ENCODE results near the gene CTNNA3.

CTNNA3 gene

DNA sequence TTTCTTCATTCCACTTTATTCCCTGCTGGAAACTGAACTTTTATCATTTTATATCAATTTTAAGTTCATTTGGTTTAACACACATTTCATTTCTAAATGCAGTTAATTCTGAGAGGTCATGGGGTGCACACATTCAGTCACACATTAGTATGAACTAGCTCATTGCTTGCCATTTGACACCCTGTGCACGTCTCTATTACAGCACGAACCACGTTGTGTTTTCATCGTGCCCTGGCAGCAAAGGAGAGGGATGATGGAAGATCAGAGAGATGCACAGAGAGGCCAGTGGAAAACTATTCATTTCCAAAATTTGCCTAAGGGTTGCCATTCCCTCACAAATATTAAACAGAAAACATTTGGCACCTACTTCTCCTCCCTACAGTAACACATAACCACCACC, 45.4 kb downstream of the CTNNA3 start:
- Histone ChIP-seq H3K9me3 (ENCODE audit: control insufficient read depth, insufficient read depth, low read depth, low read length) (no peaks in the 10 kb centered on the region), H3K4me1 (ENCODE audit: control insufficient read depth, insufficient read depth, low read length) (no peaks in the 10 kb centered on the region), H3K36me3 (ENCODE audit: control insufficient read depth in 2 of 2, insufficient read depth in 1 of 2, low read length in 2 of 2) (no peaks in the 10 kb centered on the region), H3K27ac (ENCODE audit: extremely low read depth, low read depth, low read length) (no peak overlapping the region), H3K4me3 (ENCODE audit: low read depth, low read length) (no peak overlapping the region)
- ChIA-PET CTCF (no interaction called here), POLR2A (no interaction called here)
- TF ChIP-seq, protein P1, sequence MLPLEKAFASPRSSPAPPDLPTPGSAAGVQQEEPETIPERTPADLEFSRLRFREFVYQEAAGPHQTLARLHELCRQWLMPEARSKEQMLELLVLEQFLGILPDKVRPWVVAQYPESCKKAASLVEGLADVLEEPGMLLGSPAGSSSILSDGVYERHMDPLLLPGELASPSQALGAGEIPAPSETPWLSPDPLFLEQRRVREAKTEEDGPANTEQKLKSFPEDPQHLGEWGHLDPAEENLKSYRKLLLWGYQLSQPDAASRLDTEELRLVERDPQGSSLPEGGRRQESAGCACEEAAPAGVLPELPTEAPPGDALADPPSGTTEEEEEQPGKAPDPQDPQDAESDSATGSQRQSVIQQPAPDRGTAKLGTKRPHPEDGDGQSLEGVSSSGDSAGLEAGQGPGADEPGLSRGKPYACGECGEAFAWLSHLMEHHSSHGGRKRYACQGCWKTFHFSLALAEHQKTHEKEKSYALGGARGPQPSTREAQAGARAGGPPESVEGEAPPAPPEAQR (tag by site-specific recombination; IDR thresholded peaks at IDR 0.05) = no peak
- TF ChIP-seq EGR2 (tag by site-specific recombination; IDR thresholded peaks at IDR 0.05; ENCODE audit: low read depth) = peak; percentile 38; the same call in 1 of the 2 replicates

DNA sequence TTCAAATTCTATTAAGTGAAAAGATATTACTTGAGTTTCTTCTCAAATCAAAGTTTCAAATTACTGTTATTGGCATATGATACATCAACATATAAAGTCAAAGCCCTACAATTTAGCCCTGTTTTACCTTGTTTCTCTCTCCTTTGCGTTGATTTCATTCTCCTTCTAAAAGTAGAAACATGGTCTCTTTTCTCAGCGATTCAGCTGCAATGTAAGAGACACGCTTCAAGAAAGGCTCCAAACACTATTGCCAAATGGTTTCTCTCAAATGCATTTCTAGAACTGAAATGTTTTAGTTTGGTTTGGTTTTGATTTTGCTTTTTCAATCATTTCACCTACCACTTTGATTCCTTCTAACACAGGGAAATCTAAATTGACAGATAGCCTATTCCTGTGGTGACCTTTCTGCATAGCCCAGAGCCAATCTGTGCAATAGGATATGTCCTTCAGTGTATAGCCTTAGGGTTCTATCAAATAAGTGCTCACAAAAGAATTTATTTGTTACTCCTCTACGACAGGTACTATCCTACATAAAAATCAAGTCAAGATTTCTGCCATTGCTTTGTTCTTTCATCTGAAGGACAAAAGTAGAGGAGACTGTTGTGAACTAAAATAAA, 47.3 kb downstream of the CTNNA3 start:
- Histone ChIP-seq H3K36me3 (ENCODE audit: control insufficient read depth in 2 of 2, insufficient read depth in 1 of 2, low read length in 2 of 2) (no peaks in the 10 kb centered on the region), H3K27ac (ENCODE audit: extremely low read depth, low read depth, low read length) (no peak overlapping the region), H3K4me3 (ENCODE audit: low read depth, low read length) (no peak overlapping the region), H3K9me3 (ENCODE audit: control insufficient read depth, insufficient read depth, low read depth, low read length) (no peaks in the 10 kb centered on the region), H3K4me1 (ENCODE audit: control insufficient read depth, insufficient read depth, low read length) (no peaks in the 10 kb centered on the region)
- TF ChIP-seq, protein P2, sequence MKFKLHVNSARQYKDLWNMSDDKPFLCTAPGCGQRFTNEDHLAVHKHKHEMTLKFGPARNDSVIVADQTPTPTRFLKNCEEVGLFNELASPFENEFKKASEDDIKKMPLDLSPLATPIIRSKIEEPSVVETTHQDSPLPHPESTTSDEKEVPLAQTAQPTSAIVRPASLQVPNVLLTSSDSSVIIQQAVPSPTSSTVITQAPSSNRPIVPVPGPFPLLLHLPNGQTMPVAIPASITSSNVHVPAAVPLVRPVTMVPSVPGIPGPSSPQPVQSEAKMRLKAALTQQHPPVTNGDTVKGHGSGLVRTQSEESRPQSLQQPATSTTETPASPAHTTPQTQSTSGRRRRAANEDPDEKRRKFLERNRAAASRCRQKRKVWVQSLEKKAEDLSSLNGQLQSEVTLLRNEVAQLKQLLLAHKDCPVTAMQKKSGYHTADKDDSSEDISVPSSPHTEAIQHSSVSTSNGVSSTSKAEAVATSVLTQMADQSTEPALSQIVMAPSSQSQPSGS (tag by site-specific recombination; IDR thresholded peaks at IDR 0.05; ENCODE audit: low read depth) = no peak
- TF ChIP-seq, protein P3, sequence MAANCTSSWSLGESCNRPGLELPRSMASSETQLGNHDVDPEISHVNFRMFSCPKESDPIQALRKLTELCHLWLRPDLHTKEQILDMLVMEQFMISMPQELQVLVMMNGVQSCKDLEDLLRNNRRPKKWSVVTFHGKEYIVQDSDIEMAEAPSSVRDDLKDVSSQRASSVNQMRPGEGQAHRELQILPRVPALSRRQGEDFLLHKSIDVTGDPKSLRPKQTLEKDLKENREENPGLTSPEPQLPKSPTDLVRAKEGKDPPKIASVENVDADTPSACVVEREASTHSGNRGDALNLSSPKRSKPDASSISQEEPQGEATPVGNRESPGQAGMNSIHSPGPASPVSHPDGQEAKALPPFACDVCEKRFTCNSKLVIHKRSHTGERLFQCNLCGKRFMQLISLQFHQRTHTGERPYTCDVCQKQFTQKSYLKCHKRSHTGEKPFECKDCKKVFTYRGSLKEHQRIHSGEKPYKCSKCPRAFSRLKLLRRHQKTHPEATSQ (tag by site-specific recombination; IDR thresholded peaks at IDR 0.05) = no peak
- no peak for TF ChIP-seq ZNF112 (tag by site-specific recombination; IDR thresholded peaks at IDR 0.05)
- TF ChIP-seq HOXA7 (CRISPR knock-in tag; IDR thresholded peaks at IDR 0.05; ENCODE audit: borderline replicate concordance) = no peak
- no peak for TF ChIP-seq SALL2 (tag by site-specific recombination; IDR thresholded peaks at IDR 0.05; ENCODE audit: borderline replicate concordance)
- no peak for TF ChIP-seq ZNF423 (tag by site-specific recombination; IDR thresholded peaks at IDR 0.05)
- TF ChIP-seq, protein P4, sequence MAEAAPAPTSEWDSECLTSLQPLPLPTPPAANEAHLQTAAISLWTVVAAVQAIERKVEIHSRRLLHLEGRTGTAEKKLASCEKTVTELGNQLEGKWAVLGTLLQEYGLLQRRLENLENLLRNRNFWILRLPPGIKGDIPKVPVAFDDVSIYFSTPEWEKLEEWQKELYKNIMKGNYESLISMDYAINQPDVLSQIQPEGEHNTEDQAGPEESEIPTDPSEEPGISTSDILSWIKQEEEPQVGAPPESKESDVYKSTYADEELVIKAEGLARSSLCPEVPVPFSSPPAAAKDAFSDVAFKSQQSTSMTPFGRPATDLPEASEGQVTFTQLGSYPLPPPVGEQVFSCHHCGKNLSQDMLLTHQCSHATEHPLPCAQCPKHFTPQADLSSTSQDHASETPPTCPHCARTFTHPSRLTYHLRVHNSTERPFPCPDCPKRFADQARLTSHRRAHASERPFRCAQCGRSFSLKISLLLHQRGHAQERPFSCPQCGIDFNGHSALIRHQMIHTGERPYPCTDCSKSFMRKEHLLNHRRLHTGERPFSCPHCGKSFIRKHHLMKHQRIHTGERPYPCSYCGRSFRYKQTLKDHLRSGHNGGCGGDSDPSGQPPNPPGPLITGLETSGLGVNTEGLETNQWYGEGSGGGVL (tag by site-specific recombination; IDR thresholded peaks at IDR 0.05) = no peak
- TF ChIP-seq ZFP3 (tag by site-specific recombination; IDR thresholded peaks at IDR 0.05; ENCODE audit: low read depth) = no peak
- no peak for TF ChIP-seq SP2 (tag by site-specific recombination; IDR thresholded peaks at IDR 0.05)
- no peak for TF ChIP-seq ZNF529 (tag by site-specific recombination; IDR thresholded peaks at IDR 0.05; ENCODE audit: insufficient replicate concordance)
- ChIA-PET POLR2A (no interaction called here), CTCF (no interaction called here)

DNA sequence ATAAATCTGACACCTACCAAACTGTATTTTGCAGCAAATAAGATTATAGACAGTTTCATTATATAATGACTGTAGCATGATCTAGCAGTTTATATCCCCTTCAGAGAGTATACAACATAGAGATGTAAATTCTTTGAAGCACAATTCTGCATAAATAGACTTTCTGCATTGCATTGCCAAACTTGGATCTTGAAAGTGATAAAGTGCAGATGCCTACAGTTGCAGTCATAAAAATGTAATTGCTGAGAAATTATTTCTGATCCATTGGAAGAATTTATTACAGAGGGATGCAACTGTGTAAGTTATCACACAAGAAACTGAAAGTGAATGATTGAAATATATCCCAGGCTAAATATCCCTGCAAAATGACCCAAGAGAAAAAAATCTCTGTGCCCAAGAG, 65.1 kb downstream of the CTNNA3 start:
- no peak overlapping the region for H3K4me3 ChIP-seq (ENCODE audit: low read depth, low read length)
- no peaks in the 10 kb centered on the region for H3K36me3 ChIP-seq (ENCODE audit: control insufficient read depth in 2 of 2, insufficient read depth in 1 of 2, low read length in 2 of 2)
- H3K4me1 ChIP-seq (ENCODE audit: control insufficient read depth, insufficient read depth, low read length) = no peaks in the 10 kb centered on the region
- H3K27ac ChIP-seq (ENCODE audit: extremely low read depth, low read depth, low read length) = no peak overlapping the region
- ChIA-PET CTCF (interaction anchor here (0.9 kb wide), 1 partner anchor 158 kb away, joined by 3 read pairs; no protein-coding TSS in a partner anchor), POLR2A (no interaction called here)
- H3K9me3 ChIP-seq (ENCODE audit: control insufficient read depth, insufficient read depth, low read depth, low read length) = no peaks in the 10 kb centered on the region
- TF ChIP-seq, protein P5, sequence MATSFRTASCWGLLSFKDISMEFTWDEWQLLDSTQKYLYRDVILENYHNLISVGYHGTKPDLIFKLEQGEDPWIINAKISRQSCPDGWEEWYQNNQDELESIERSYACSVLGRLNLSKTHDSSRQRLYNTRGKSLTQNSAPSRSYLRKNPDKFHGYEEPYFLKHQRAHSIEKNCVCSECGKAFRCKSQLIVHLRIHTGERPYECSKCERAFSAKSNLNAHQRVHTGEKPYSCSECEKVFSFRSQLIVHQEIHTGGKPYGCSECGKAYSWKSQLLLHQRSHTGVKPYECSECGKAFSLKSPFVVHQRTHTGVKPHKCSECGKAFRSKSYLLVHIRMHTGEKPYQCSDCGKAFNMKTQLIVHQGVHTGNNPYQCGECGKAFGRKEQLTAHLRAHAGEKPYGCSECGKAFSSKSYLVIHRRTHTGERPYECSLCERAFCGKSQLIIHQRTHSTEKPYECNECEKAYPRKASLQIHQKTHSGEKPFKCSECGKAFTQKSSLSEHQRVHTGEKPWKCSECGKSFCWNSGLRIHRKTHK (tag by site-specific recombination; IDR thresholded peaks at IDR 0.05) = no peak
- no peak for TF ChIP-seq ZNF302 (tag by site-specific recombination; IDR thresholded peaks at IDR 0.05; ENCODE audit: low read depth)
- TF ChIP-seq ZFP41 (tag by site-specific recombination; IDR thresholded peaks at IDR 0.05; ENCODE audit: borderline replicate concordance) = no peak
- no peak for TF ChIP-seq ZNF670 (tag by site-specific recombination; IDR thresholded peaks at IDR 0.05; ENCODE audit: low read depth)
- no peak for TF ChIP-seq ZNF654 (tag by site-specific recombination; IDR thresholded peaks at IDR 0.05; ENCODE audit: low read depth)
- TF ChIP-seq ZNF394 (tag by site-specific recombination; IDR thresholded peaks at IDR 0.05; ENCODE audit: borderline replicate concordance) = no peak
- TF ChIP-seq, protein P6, sequence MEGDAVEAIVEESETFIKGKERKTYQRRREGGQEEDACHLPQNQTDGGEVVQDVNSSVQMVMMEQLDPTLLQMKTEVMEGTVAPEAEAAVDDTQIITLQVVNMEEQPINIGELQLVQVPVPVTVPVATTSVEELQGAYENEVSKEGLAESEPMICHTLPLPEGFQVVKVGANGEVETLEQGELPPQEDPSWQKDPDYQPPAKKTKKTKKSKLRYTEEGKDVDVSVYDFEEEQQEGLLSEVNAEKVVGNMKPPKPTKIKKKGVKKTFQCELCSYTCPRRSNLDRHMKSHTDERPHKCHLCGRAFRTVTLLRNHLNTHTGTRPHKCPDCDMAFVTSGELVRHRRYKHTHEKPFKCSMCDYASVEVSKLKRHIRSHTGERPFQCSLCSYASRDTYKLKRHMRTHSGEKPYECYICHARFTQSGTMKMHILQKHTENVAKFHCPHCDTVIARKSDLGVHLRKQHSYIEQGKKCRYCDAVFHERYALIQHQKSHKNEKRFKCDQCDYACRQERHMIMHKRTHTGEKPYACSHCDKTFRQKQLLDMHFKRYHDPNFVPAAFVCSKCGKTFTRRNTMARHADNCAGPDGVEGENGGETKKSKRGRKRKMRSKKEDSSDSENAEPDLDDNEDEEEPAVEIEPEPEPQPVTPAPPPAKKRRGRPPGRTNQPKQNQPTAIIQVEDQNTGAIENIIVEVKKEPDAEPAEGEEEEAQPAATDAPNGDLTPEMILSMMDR (tag by site-specific recombination; IDR thresholded peaks at IDR 0.05) = no peak
- TF ChIP-seq, protein P3 (tag by site-specific recombination; IDR thresholded peaks at IDR 0.05) = no peak
